GM13977 (cell line): ENCODE results near the gene DISC1.

ENCODE experiments used
- DNase-seq: peaks from one replicate; pipeline ENCODE4 v3.0.0; 2012; ENCODE audit warnings: low spot score
- in situ Hi-C: fragments of 300-500 bp; cut with MboI; formaldehyde crosslinking; loops from one replicate; pipeline ENCODE4 v1.12.0; 2022; ENCODE audit warnings: low sequenced_read_pairs, low pct_unique_long_range_greater_than_20kb, mixed read lengths, inconsistent platforms; ENCODE audit not compliant: unreplicated experiment
- TF ChIP-seq, protein P1 (sequence below): IDR thresholded peaks from 2 replicates; pipeline ENCODE4 v1.5.1; 2012; ENCODE audit warnings: mild to moderate bottlenecking, control low read depth; ENCODE audit not compliant: insufficient read depth; ENCODE audit errors: extremely low read depth, missing control alignments

DISC1 gene

DNA sequence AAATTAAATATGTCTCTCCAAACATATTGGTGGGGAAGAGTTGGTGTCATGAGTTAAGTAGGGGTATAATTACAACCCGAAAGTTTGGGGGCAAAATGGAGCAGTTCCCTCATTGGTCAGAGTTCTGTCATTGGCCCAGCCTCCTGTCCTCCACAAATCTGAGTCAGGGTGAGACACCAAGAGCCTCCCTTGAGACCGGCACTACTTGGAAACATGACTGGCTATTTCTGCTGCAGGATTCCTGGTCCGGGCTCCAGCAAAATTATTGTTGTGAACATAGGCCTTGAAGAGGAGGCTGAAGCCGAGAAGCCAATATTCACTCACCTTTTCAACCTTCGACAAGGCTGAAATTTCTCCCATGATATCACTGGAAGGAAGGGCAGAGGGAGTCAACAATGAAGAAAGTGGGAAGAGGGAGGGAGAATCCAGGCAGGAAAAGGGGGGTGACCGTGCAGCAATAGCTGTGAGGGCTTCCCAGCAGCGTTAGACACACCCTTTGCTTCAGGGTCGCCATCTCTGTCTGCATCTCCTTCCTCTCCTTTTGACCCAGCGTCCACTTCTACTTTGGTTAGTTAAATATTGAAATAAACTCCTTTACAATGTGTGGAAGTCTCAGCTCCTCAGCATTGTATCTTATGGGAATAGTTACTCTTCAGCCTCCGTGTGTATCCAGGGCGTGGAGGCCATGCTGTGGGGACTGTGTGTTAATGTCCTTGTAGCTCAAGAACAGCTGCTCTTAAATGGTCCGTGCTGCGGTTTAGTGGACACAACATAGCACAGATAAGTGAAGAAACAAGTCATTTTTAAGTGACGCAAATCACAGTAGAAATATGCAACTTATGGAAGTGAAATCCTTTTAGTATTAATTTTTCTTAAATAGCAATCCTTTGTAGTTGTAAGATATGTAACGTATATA lies 307.4 kb downstream of the DISC1 start:
- TF ChIP-seq, protein P1, sequence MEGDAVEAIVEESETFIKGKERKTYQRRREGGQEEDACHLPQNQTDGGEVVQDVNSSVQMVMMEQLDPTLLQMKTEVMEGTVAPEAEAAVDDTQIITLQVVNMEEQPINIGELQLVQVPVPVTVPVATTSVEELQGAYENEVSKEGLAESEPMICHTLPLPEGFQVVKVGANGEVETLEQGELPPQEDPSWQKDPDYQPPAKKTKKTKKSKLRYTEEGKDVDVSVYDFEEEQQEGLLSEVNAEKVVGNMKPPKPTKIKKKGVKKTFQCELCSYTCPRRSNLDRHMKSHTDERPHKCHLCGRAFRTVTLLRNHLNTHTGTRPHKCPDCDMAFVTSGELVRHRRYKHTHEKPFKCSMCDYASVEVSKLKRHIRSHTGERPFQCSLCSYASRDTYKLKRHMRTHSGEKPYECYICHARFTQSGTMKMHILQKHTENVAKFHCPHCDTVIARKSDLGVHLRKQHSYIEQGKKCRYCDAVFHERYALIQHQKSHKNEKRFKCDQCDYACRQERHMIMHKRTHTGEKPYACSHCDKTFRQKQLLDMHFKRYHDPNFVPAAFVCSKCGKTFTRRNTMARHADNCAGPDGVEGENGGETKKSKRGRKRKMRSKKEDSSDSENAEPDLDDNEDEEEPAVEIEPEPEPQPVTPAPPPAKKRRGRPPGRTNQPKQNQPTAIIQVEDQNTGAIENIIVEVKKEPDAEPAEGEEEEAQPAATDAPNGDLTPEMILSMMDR: no peak
- in situ Hi-C loops: no loop called here
- DNase-seq: no peak

DNA sequence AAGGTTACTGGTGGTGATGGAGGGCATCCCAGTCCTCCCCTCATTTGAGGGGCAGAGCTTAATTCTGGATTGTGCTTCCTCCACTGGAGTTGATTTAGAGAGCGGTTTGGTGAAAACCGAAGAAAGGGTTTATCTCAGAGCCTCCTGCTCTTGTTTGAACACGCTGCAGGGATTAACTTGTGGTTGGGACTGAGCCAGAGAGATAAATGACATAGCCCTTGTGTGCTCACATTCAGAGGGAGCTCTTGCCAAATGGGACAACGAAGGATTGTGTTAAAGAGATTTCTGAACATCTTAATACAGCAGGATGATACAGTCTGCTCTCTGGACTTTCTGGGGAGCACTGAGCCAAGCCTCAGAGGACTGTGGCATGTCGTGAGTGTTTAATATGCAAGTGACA lies 308.2 kb downstream of the DISC1 start:
- no peak for DNase-seq
- TF ChIP-seq, protein P1: no peak
- in situ Hi-C loops: no loop called here

DNA sequence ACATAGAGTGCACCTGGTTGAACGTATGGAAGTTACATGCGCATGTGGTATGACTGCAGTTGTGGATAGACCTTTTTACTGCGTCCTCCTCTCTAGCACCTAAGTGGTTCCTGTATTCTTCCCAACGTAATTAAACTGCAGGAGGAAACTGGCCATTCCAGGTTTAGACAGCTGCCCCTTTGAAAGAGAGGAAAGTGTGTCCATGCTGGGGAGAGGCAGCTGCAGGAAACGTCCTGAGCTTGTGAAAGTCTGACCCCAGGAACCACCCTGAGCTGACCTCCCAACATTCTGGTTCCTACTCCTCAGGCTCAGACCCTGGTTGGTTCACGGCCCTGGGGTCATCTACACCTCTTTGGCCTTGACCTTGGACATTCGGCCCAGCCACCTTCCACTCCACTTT lies 309.3 kb downstream of the DISC1 start:
- TF ChIP-seq, protein P1: no peak
- in situ Hi-C loops: no loop called here
- DNase-seq: no peak

DNA sequence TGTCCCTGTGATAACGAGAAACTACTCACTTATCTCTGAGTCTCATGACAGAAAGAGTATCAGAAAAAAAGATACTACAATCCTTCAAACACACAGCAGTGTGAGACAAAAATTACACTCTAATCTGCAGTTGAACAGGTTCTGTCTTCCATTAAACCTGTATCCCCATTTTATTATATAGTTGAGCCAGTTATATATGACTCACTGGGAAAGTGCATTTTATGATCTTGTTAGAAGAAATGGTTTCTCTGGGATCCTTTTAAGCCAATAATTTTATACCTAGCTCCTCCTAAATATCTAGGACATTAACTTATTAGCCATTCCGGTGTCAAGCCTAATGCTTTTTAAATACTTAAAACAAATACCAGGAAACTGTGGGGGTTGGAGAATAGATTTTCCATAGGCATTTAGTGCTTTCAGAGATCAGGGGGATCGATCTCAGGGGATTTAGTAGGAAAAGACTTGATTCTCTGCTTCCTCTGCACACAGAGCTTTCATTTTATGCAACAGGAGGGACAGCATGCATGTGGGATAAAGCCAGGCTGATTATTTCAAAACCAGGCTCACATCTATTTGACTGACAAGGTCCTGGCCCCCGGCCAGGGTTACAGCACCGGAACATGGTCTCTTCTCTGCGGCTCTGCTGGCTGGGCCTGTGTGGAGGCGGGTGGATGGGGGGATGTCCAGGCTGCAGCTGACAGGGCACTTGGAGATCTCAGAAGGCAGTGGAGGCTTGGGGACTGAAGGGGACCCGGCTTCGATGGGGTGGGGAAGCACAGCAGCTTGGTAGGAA lies 310.6 kb downstream of the DISC1 start:
- in situ Hi-C loops: no loop called here
- TF ChIP-seq, protein P1: no peak
- DNase-seq: no peak

DNA sequence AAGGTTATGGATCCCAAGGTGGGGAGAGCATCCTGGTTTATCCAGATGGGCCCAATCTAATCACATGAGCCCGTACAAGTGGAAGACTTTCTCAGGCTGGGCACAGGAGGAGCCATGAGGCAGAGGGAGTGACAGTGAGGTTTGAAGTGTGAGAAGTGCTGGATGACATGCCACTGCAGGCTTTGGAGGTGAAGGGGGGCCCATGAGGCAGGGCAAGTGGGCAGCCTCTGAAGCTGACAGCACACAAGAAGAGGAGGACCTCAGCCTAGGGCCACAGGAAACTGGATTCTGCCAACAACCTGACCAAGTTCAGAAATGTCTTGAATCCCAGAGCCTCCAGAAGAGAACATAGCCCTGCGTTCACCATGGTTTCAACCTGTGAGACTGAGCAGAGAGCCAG lies 311.6 kb downstream of the DISC1 start:
- DNase-seq: no peak
- TF ChIP-seq, protein P1: no peak
- in situ Hi-C loops: no loop called here

DNA sequence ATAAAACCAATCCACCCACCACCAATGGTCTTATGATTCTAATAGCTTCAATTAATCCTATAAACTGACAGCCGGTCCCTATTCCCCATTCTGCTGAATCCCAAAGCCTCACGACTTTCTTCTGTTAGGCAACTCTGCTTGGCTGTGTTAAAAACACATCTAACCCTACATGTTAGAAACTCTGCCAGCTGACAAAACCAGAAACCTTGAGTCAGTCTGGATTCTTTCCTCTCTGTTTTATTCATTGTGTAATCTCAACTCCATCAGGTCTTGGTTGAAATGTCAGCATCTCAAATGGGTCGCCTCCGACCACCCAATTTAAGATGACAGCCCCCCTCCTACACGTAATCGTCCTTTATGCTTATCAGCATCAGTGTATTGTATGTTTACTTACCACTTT lies 312.1 kb downstream of the DISC1 start:
- no peak for DNase-seq
- TF ChIP-seq, protein P1: no peak
- in situ Hi-C loops: no loop called here
